A673 (cell line): Measurements from ENCODE around the gene RBM42. TPM values are rescaled to one million over a fixed set of nuclear protein-coding genes. Genes with fewer than 3 reads are reported as not detected.

Experiments used
- BruUV-seq: library from RNA; stranded (reverse); fragments of 400-500 nt; replicated peaks from 2 replicates; lab custom pipeline; 2021; lab: Mats Ljungman, UMichigan
- CTCF ChIA-PET: fragments of 300-600 bp; sonication (Branson Sonifier 250); formaldehyde crosslinking; loops from one replicate; lab custom pipeline; 2022; ENCODE audit warnings: antibody characterized with exemption; lab: Charles Lee
- POLR2A ChIA-PET: fragments of 300-600 bp; sonication (Branson Sonifier 250); formaldehyde crosslinking; loops from one replicate; lab custom pipeline; 2022; ENCODE audit warnings: antibody characterized with exemption; ENCODE audit not compliant: low non-redundant PET; lab: Charles Lee
- DNase-seq: peaks from one replicate; pipeline ENCODE4 v3.0.0-alpha.2; 2015; ENCODE audit warnings: low spot score
- H3K27ac ChIP-seq: fragments of 200-600 bp; sonication (generic); 2 replicates; pipeline ENCODE4 v1.5.1; 2016; ENCODE audit warnings: mixed run types, low read depth, mild to moderate bottlenecking, mixed read lengths, antibody characterized with exemption, low read length; ENCODE audit not compliant: poor library complexity, severe bottlenecking
- H3K27me3 ChIP-seq: fragments of 200-600 bp; sonication (generic); replicated peaks from 2 replicates; pipeline ENCODE4 v1.6.1; 2017; ENCODE audit warnings: mixed run types, low read depth, mild to moderate bottlenecking, mixed read lengths, antibody characterized with exemption, low read length; ENCODE audit not compliant: insufficient read depth, poor library complexity
- H3K36me3 ChIP-seq: fragments of 200-600 bp; sonication (generic); 2 replicates; pipeline ENCODE4 v1.6.1; 2016; ENCODE audit warnings: mixed run types, mild to moderate bottlenecking, mixed read lengths, antibody characterized with exemption, low read length; ENCODE audit not compliant: insufficient read depth, poor library complexity, severe bottlenecking
- H3K4me1 ChIP-seq: fragments of 200-600 bp; sonication (generic); 2 replicates; pipeline ENCODE4 v1.6.1; 2017; ENCODE audit warnings: mixed run types, mild to moderate bottlenecking, mixed read lengths, antibody characterized with exemption, low read length; ENCODE audit not compliant: insufficient read depth, poor library complexity, severe bottlenecking
- H3K4me3 ChIP-seq: fragments of 200-600 bp; sonication (generic); 2 replicates; pipeline ENCODE4 v1.5.1; 2016; ENCODE audit warnings: low read depth, mixed run types, mild to moderate bottlenecking, mixed read lengths, low read length; ENCODE audit not compliant: poor library complexity, severe bottlenecking
- H3K9me3 ChIP-seq: fragments of 200-600 bp; sonication (generic); 2 replicates; pipeline ENCODE4 v1.6.1; 2016; ENCODE audit warnings: mixed run types, low read depth, mild to moderate bottlenecking, mixed read lengths, antibody characterized with exemption, low read length; ENCODE audit not compliant: poor library complexity, severe bottlenecking
- CTCF ChIP-seq: fragments of 300-800, 200-600 bp; sonication (generic); conservative IDR thresholded peaks from 2 replicates; pipeline ENCODE4 v1.5.1; 2017; ENCODE audit warnings: low read depth, mild to moderate bottlenecking, antibody characterized with exemption, low read length, moderate library complexity, mixed read lengths
- EZH2 ChIP-seq: fragments of 200-600 bp; sonication (generic); IDR thresholded peaks from 2 replicates; pipeline ENCODE4 v1.6.1; 2017; ENCODE audit warnings: borderline replicate concordance, low read depth, mild to moderate bottlenecking, mixed read lengths, antibody characterized with exemption, low read length; ENCODE audit not compliant: poor library complexity, severe bottlenecking
- intact Hi-C: fragments of 100-400 bp; cut with micrococcal nuclease; formaldehyde crosslinking; loops from one replicate; pipeline ENCODE4 v1.10.0; 2022; ENCODE audit not compliant: unreplicated experiment
- total RNA-seq: library from RNA; stranded (reverse); gene quantifications from 2 replicates; pipeline ENCODE4 v1.2.3, GENCODE V29; 2021

RBM42 gene
- total RNA-seq, 1 experiment from 2014 or later, result 106 TPM

- no TSS peak for BruUV-seq
- Histone ChIP-seq H3K4me3 (no peak overlapping the region), H3K36me3 (no peaks in the 10 kb centered on the region), H3K27ac (no peak overlapping the region), H3K4me1 (no peaks in the 10 kb centered on the region), H3K9me3 (no peaks in the 10 kb centered on the region), H3K27me3 (peaks cover 24% of the 10 kb centered on the region)
- POLR2A ChIA-PET, result interaction anchor here (0.6 to 0.7 kb wide), 2 partner anchors 118 to 134 kb away, joined by 3 to 8 read pairs; no protein-coding TSS in a partner anchor
- CTCF ChIA-PET, result no interaction called here
- intact Hi-C loops, result no loop called here
- no peak for DNase-seq
- TF ChIP-seq EZH2 (no peak), CTCF (no peak)
These were observed 46.8 kb downstream of the RBM42 start for GRCh38 chr19:35675589-35676140.

Other genes with a start within 250 kb of the RBM42 start
- gene FFAR2, start 180.8 kb upstream of the RBM42 start, total RNA-seq, result not detected in 2 replicates
- not detected in 2 replicates for gene KRTDAP, start 138.6 kb upstream of the RBM42 start, total RNA-seq
- not detected in 2 replicates for gene DMKN, start 115.4 kb upstream of the RBM42 start, total RNA-seq
- not detected in 2 replicates for gene SBSN, start 100.7 kb upstream of the RBM42 start, total RNA-seq
- not detected in 2 replicates for gene GAPDHS, start 95.6 kb upstream of the RBM42 start, total RNA-seq
- 105 and 115 TPM in 2 replicates for gene TMEM147, start 83.4 kb upstream of the RBM42 start, total RNA-seq
- gene ATP4A, start 65.4 kb upstream of the RBM42 start, total RNA-seq, result not detected in 2 replicates
- not detected in 2 replicates for gene PMIS2, start 42.9 kb upstream of the RBM42 start, total RNA-seq
- gene HAUS5, start 16.3 kb upstream of the RBM42 start, total RNA-seq, result 31.1 and 33.5 TPM in 2 replicates
- gene ETV2, start 12.7 kb downstream of the RBM42 start, total RNA-seq, result 0.73 and 1.3 TPM in 2 replicates
- gene COX6B1, start 19.3 kb downstream of the RBM42 start, total RNA-seq, result 456 and 467 TPM in 2 replicates
- gene UPK1A, start 37.5 kb downstream of the RBM42 start, total RNA-seq, result not detected in 2 replicates
- gene ZBTB32, start 75.5 kb downstream of the RBM42 start, total RNA-seq, result not detected in 2 replicates
- gene KMT2B, start 89.0 kb downstream of the RBM42 start, total RNA-seq, result 49.1 and 51.0 TPM in 2 replicates
- gene IGFLR1, start 113.4 kb downstream of the RBM42 start, total RNA-seq, result 4.9 and 5.8 TPM in 2 replicates
- gene U2AF1L4, start 116.4 kb downstream of the RBM42 start, total RNA-seq, result 20.4 and 21.0 TPM in 2 replicates
- 58.8 and 67.7 TPM in 2 replicates for gene PSENEN, start 116.6 kb downstream of the RBM42 start, total RNA-seq
- gene LIN37, start 119.5 kb downstream of the RBM42 start, total RNA-seq, result 11.3 and 13.2 TPM in 2 replicates
- gene HSPB6, start 128.0 kb downstream of the RBM42 start, total RNA-seq, result 0.50 TPM in 1 of 2 replicates, not detected in the other
- gene PROSER3, start 129.1 kb downstream of the RBM42 start, total RNA-seq, result 38.4 and 44.8 TPM in 2 replicates
- 39.6 and 49.6 TPM in 2 replicates for gene ARHGAP33, start 146.5 kb downstream of the RBM42 start, total RNA-seq
- gene PRODH2, start 183.8 kb downstream of the RBM42 start, total RNA-seq, result not detected in 2 replicates
- not detected in 2 replicates for gene NPHS1, start 223.5 kb downstream of the RBM42 start, total RNA-seq
- 0.15 and 0.17 TPM in 2 replicates for gene KIRREL2, start 227.9 kb downstream of the RBM42 start, total RNA-seq
- gene APLP1, start 239.5 kb downstream of the RBM42 start, total RNA-seq, result 13.9 and 14.9 TPM in 2 replicates